IPS-20b (cell line): ENCODE measurements around the gene CDC42SE2.
"Not testable (repeated sequence)": the region's sequence is repeated elsewhere in the genome, so short reads cannot be mapped to it uniquely, and the experiment has no call there.

Experiments
- H3K27ac ChIP-seq: one replicate; pipeline ENCODE4 v1.5.1; 2013; ENCODE audit warnings: low read length
- H3K27me3 ChIP-seq: 2 replicates; pipeline ENCODE4 v1.6.1; 2013; ENCODE audit warnings: mild to moderate bottlenecking, low read length, inconsistent platforms; ENCODE audit not compliant: insufficient read depth
- H3K36me3 ChIP-seq: 2 replicates; pipeline ENCODE4 v1.6.1; 2013; ENCODE audit warnings: low read depth, mild to moderate bottlenecking, inconsistent platforms, low read length, moderate library complexity; ENCODE audit not compliant: insufficient read depth
- H3K4me1 ChIP-seq: 2 replicates; pipeline ENCODE4 v1.6.1; 2013; ENCODE audit warnings: mild to moderate bottlenecking, control low read depth, inconsistent platforms, low read length, moderate library complexity; ENCODE audit not compliant: insufficient read depth
- H3K4me3 ChIP-seq: 2 replicates; pipeline ENCODE4 v1.5.1; 2013; ENCODE audit warnings: mild to moderate bottlenecking, low read length, inconsistent platforms
- H3K9ac ChIP-seq: 2 replicates; pipeline ENCODE4 v1.6.1; 2013; ENCODE audit warnings: low read depth, mild to moderate bottlenecking, inconsistent platforms, low read length, moderate library complexity
- H3K9me3 ChIP-seq: 2 replicates; pipeline ENCODE4 v1.6.1; 2013; ENCODE audit warnings: mild to moderate bottlenecking, low read depth, low read length, inconsistent platforms; ENCODE audit not compliant: insufficient read depth

Gene CDC42SE2

GRCh38 chr5:131303537-131303936 lies 39.7 kb downstream of the CDC42SE2 start:
- Histone ChIP-seq H3K27ac (no peak overlapping the region), H3K9me3 (peaks cover 9% of the 10 kb centered on the region), H3K27me3 (no peaks in the 10 kb centered on the region), H3K4me3 (no peak overlapping the region), H3K4me1 (no peaks in the 10 kb centered on the region), H3K36me3 (no peaks in the 10 kb centered on the region), H3K9ac (no peak overlapping the region)

GRCh38 chr5:131304414-131304813 lies 40.6 kb downstream of the CDC42SE2 start:
- Histone ChIP-seq H3K36me3 (no peaks in the 10 kb centered on the region), H3K27ac (no peak overlapping the region), H3K4me3 (no peak overlapping the region), H3K9ac (no peak overlapping the region), H3K4me1 (no peaks in the 10 kb centered on the region), H3K9me3 (peaks cover 9% of the 10 kb centered on the region), H3K27me3 (no peaks in the 10 kb centered on the region)

GRCh38 chr5:131305138-131305689 lies 41.4 kb downstream of the CDC42SE2 start:
- H3K9me3 ChIP-seq = peaks cover 9% of the 10 kb centered on the region
- H3K4me1 ChIP-seq = no peaks in the 10 kb centered on the region
- H3K36me3 ChIP-seq = no peaks in the 10 kb centered on the region
- no peaks in the 10 kb centered on the region for H3K27me3 ChIP-seq
- no peak overlapping the region for H3K27ac ChIP-seq
- no peak overlapping the region for H3K9ac ChIP-seq
- no peak overlapping the region for H3K4me3 ChIP-seq

GRCh38 chr5:131305906-131306305 lies 42.1 kb downstream of the CDC42SE2 start:
- H3K36me3 ChIP-seq = no peaks in the 10 kb centered on the region
- H3K27ac ChIP-seq = no peak overlapping the region
- H3K4me3 ChIP-seq = no peak overlapping the region
- H3K4me1 ChIP-seq = no peaks in the 10 kb centered on the region
- H3K27me3 ChIP-seq = no peaks in the 10 kb centered on the region
- H3K9ac ChIP-seq = no peak overlapping the region
- H3K9me3 ChIP-seq = peaks cover 9% of the 10 kb centered on the region

GRCh38 chr5:131312235-131312772 lies 48.5 kb downstream of the CDC42SE2 start:
- Histone ChIP-seq H3K4me3 (peak overlapping the region; percentile 56), H3K9ac (peak overlapping the region; percentile 66), H3K27ac (peak overlapping the region; percentile 93), H3K4me1 (peaks cover 13% of the 10 kb centered on the region)
- not testable (repeated sequence) for H3K9me3 ChIP-seq, H3K36me3 ChIP-seq, H3K27me3 ChIP-seq

GRCh38 chr5:131316026-131316425 lies 52.2 kb downstream of the CDC42SE2 start:
- H3K36me3 ChIP-seq = 0 out of 2 replicates have a peak, but pooled peaks cover 6% of the 10 kb centered on the region
- no peak overlapping the region for H3K4me3 ChIP-seq
- H3K9ac ChIP-seq = no peak overlapping the region
- peaks cover 13% of the 10 kb centered on the region for H3K4me1 ChIP-seq
- no peak overlapping the region for H3K27ac ChIP-seq
- H3K9me3 ChIP-seq = no peaks in the 10 kb centered on the region; the same call in 1 of the 2 replicates
- no peaks in the 10 kb centered on the region for H3K27me3 ChIP-seq

GRCh38 chr5:131316822-131317221 lies 53.0 kb downstream of the CDC42SE2 start:
- no peaks in the 10 kb centered on the region; the same call in 1 of the 2 replicates for H3K9me3 ChIP-seq
- H3K36me3 ChIP-seq = 0 out of 2 replicates have a peak, but pooled peaks cover 6% of the 10 kb centered on the region
- no peaks in the 10 kb centered on the region for H3K27me3 ChIP-seq
- H3K27ac ChIP-seq = no peak overlapping the region
- no peak overlapping the region for H3K4me3 ChIP-seq
- H3K9ac ChIP-seq = no peak overlapping the region
- H3K4me1 ChIP-seq = peaks cover 13% of the 10 kb centered on the region

GRCh38 chr5:131318455-131318854 lies 54.6 kb downstream of the CDC42SE2 start:
- no peak overlapping the region for H3K4me3 ChIP-seq
- H3K36me3 ChIP-seq = 0 out of 2 replicates have a peak, but pooled peaks cover 6% of the 10 kb centered on the region
- H3K9me3 ChIP-seq = no peaks in the 10 kb centered on the region

GRCh38 chr5:131321066-131321465 lies 57.2 kb downstream of the CDC42SE2 start:
- no peak overlapping the region for H3K27ac ChIP-seq
- peaks cover 20% of the 10 kb centered on the region; the same call in 1 of the 2 replicates for H3K4me1 ChIP-seq
- H3K27me3 ChIP-seq = no peaks in the 10 kb centered on the region
- no peak overlapping the region for H3K9ac ChIP-seq
- H3K36me3 ChIP-seq = 0 out of 2 replicates have a peak, but pooled peaks cover 6% of the 10 kb centered on the region
- H3K9me3 ChIP-seq = no peaks in the 10 kb centered on the region
- H3K4me3 ChIP-seq = no peak overlapping the region

More at GRCh38 chr5:131318455-131318854, 54.6 kb downstream of the CDC42SE2 start:
- H3K4me1 ChIP-seq = peaks cover 16% of the 10 kb centered on the region
- H3K9ac ChIP-seq = no peak overlapping the region
- H3K27ac ChIP-seq = no peak overlapping the region
- no peaks in the 10 kb centered on the region for H3K27me3 ChIP-seq

GRCh38 chr5:131322926-131323325 lies 59.1 kb downstream of the CDC42SE2 start:
- no peaks in the 10 kb centered on the region for H3K27me3 ChIP-seq
- no peak overlapping the region for H3K27ac ChIP-seq
- peaks cover 18% of the 10 kb centered on the region; the same call in 1 of the 2 replicates for H3K4me1 ChIP-seq
- H3K9ac ChIP-seq = no peak overlapping the region
- H3K9me3 ChIP-seq = no peaks in the 10 kb centered on the region
- H3K4me3 ChIP-seq = no peak overlapping the region
- 0 out of 2 replicates have a peak, but pooled peaks cover 5% of the 10 kb centered on the region for H3K36me3 ChIP-seq

GRCh38 chr5:131323378-131323777 lies 59.5 kb downstream of the CDC42SE2 start:
- H3K4me1 ChIP-seq = peaks cover 18% of the 10 kb centered on the region; the same call in 1 of the 2 replicates
- H3K27ac ChIP-seq = no peak overlapping the region
- H3K9me3 ChIP-seq = no peaks in the 10 kb centered on the region
- no peak overlapping the region; the same call in 1 of the 2 replicates for H3K4me3 ChIP-seq
- no peaks in the 10 kb centered on the region for H3K27me3 ChIP-seq
- H3K9ac ChIP-seq = peak overlapping the region; percentile 19; the same call in 1 of the 2 replicates
- 0 out of 2 replicates have a peak, but pooled peaks cover under 1% of the 10 kb centered on the region for H3K36me3 ChIP-seq

GRCh38 chr5:131324303-131324702 lies 60.5 kb downstream of the CDC42SE2 start:
- Histone ChIP-seq H3K9me3 (no peaks in the 10 kb centered on the region), H3K27ac (no peak overlapping the region), H3K4me3 (peak overlapping the region; percentile 36; the same call in 1 of the 2 replicates), H3K36me3 (no peaks in the 10 kb centered on the region), H3K9ac (peak overlapping the region; percentile 19; the same call in 1 of the 2 replicates), H3K4me1 (peaks cover 18% of the 10 kb centered on the region; the same call in 1 of the 2 replicates), H3K27me3 (no peaks in the 10 kb centered on the region)
